HG02943 (cell line): ENCODE measurements around the gene PTPRK.

Source experiments
- ATAC-seq: cut with Tn5 transposase; IDR thresholded peaks from one replicate; pipeline ENCODE4 v1.9.1; 2021; ENCODE audit warnings: mild to moderate bottlenecking, low read depth, moderate library complexity; ENCODE audit not compliant: unreplicated experiment

Gene PTPRK

GRCh38 chr6:128164254-128164653, 356.1 kb downstream of the PTPRK start:
- no peak for ATAC-seq

- ATAC-seq, result no peak
These were observed 358.0 kb downstream of the PTPRK start for GRCh38 chr6:128162423-128162822.

- ATAC-seq, result no peak
These were observed 358.6 kb downstream of the PTPRK start for GRCh38 chr6:128161839-128162238.

- ATAC-seq, result no peak
These were observed 359.1 kb downstream of the PTPRK start for GRCh38 chr6:128161263-128161662.

- ATAC-seq, result no peak
These were observed 361.9 kb downstream of the PTPRK start for GRCh38 chr6:128158496-128158895.

GRCh38 chr6:128156321-128157111, 363.9 kb downstream of the PTPRK start:
- ATAC-seq, result no peak

- no peak for ATAC-seq
These were observed 364.6 kb downstream of the PTPRK start for GRCh38 chr6:128155826-128156225.

GRCh38 chr6:128152551-128152950, 367.8 kb downstream of the PTPRK start:
- no peak for ATAC-seq

GRCh38 chr6:128150376-128150775, 370.0 kb downstream of the PTPRK start:
- no peak for ATAC-seq

- ATAC-seq, result no peak
These were observed 370.6 kb downstream of the PTPRK start for GRCh38 chr6:128149796-128150195.

- no peak for ATAC-seq
These were observed 376.1 kb downstream of the PTPRK start for GRCh38 chr6:128144320-128144719.

- no peak for ATAC-seq
These were observed 378.5 kb downstream of the PTPRK start for GRCh38 chr6:128141932-128142331.

- ATAC-seq, result no peak
These were observed 380.9 kb downstream of the PTPRK start for GRCh38 chr6:128139519-128139918.

- ATAC-seq, result no peak
These were observed 381.7 kb downstream of the PTPRK start for GRCh38 chr6:128138694-128139093.

- no peak for ATAC-seq
These were observed 385.1 kb downstream of the PTPRK start for GRCh38 chr6:128135325-128135724.

GRCh38 chr6:128131566-128131965, 388.8 kb downstream of the PTPRK start:
- no peak for ATAC-seq

- no peak for ATAC-seq
These were observed 389.4 kb downstream of the PTPRK start for GRCh38 chr6:128131036-128131435.

GRCh38 chr6:128129679-128130078, 390.7 kb downstream of the PTPRK start:
- no peak for ATAC-seq

GRCh38 chr6:128127650-128128049, 392.7 kb downstream of the PTPRK start:
- no peak for ATAC-seq

- ATAC-seq, result no peak
These were observed 395.7 kb downstream of the PTPRK start for GRCh38 chr6:128124713-128125112.

GRCh38 chr6:128121610-128122009, 398.8 kb downstream of the PTPRK start:
- ATAC-seq, result no peak

GRCh38 chr6:128121190-128121589, 399.2 kb downstream of the PTPRK start:
- ATAC-seq, result no peak

- no peak for ATAC-seq
These were observed 402.0 kb downstream of the PTPRK start for GRCh38 chr6:128118401-128118800.
